CD8-positive, alpha-beta memory T cell (primary cell): Measurements from ENCODE around the gene RASGEF1C. TPM values are rescaled to one million over a fixed set of nuclear protein-coding genes. Genes with fewer than 3 reads are reported as not detected.

Experiments
- CTCF ChIA-PET: fragments of 350-600 bp; sonication (Branson Sonifier 250); formaldehyde crosslinking; loops from one replicate; lab custom pipeline; 2021; ENCODE audit warnings: antibody characterized with exemption; lab: Charles Lee
- POLR2A ChIA-PET: fragments of 350-600 bp; sonication (Branson Sonifier 250); formaldehyde crosslinking; loops from one replicate; lab custom pipeline; 2021; ENCODE audit warnings: antibody characterized with exemption; lab: Charles Lee
- DNase-seq, 5 donors: peaks; one replicate each; pipeline versions ENCODE4 v3.0.0 to v3.0.0-alpha.2; 2020 to 2022; ENCODE audit warnings: mixed read lengths in 1 of 5
- H3K27ac ChIP-seq: one replicate; pipeline ENCODE4 v1.7.0; 2013; ENCODE audit warnings: low read depth, mild to moderate bottlenecking, low read length, moderate library complexity
- H3K27me3 ChIP-seq: 2 replicates; pipeline ENCODE4 v1.7.0; 2013; ENCODE audit warnings: low read length, mild to moderate bottlenecking; ENCODE audit not compliant: insufficient read depth, poor library complexity, severe bottlenecking
- H3K36me3 ChIP-seq: 2 replicates; pipeline ENCODE4 v1.7.0; 2013; ENCODE audit warnings: mild to moderate bottlenecking, low read length, moderate library complexity; ENCODE audit not compliant: insufficient read depth
- H3K4me1 ChIP-seq: 2 replicates; pipeline ENCODE4 v1.7.0; 2013; ENCODE audit warnings: mild to moderate bottlenecking, low read length, moderate library complexity; ENCODE audit not compliant: insufficient read depth
- H3K4me3 ChIP-seq: 2 replicates; pipeline ENCODE4 v1.7.0; 2013; ENCODE audit warnings: mild to moderate bottlenecking, low read length
- H3K9me3 ChIP-seq: 2 replicates; pipeline ENCODE4 v1.7.0; 2013; ENCODE audit warnings: mild to moderate bottlenecking, low read length
- H3K27ac Mint-ChIP-seq, 8 donors: one replicate each; pipeline ENCODE4 v1.8.0; 2020 to 2021; ENCODE audit warnings: mixed read lengths in 8 of 8, mild to moderate bottlenecking in 6 of 8, inconsistent platforms in 3 of 8, moderate library complexity in 3 of 8
- H3K27me3 Mint-ChIP-seq, 2 donors: one replicate each; pipeline ENCODE4 v1.8.0; 2020 to 2021; ENCODE audit warnings: mixed read lengths in 2 of 2, mild to moderate bottlenecking in 1 of 2, moderate library complexity in 1 of 2
- H3K36me3 Mint-ChIP-seq, 3 donors: one replicate each; pipeline ENCODE4 v1.8.0; 2020 to 2021; ENCODE audit warnings: mixed read lengths in 3 of 3, inconsistent platforms in 1 of 3, mild to moderate bottlenecking in 1 of 3
- H3K4me1 Mint-ChIP-seq, 3 donors: one replicate each; pipeline ENCODE4 v1.8.0; 2020 to 2021; ENCODE audit warnings: mixed read lengths in 3 of 3, inconsistent platforms in 1 of 3, mild to moderate bottlenecking in 1 of 3
- H3K4me3 Mint-ChIP-seq, 7 donors: one replicate each; pipeline ENCODE4 v1.8.0; 2020 to 2021; ENCODE audit warnings: mixed read lengths in 7 of 7, mild to moderate bottlenecking in 6 of 7, moderate library complexity in 4 of 7, inconsistent platforms in 2 of 7
- H3K9me3 Mint-ChIP-seq, 5 donors: one replicate each; pipeline ENCODE4 v1.8.0; 2020 to 2022; ENCODE audit warnings: mixed read lengths in 5 of 5, mild to moderate bottlenecking in 3 of 5, moderate library complexity in 2 of 5, inconsistent platforms in 1 of 5
- polyA plus RNA-seq: library from polyadenylated mRNA; unstranded; fragments of 300-500 nt; fragmentation: Illumina TruSeq; gene quantifications from one replicate; pipeline ENCODE4 v1.2.3, GENCODE V29; 2021
- total RNA-seq, 2 experiments: library from RNA; stranded (reverse); gene quantifications; one replicate each; pipeline ENCODE4 v1.2.3, GENCODE V29; 2021

The RASGEF1C gene
- total and polyA plus RNA-seq, 3 experiments from 2014 or later = not detected

DNA sequence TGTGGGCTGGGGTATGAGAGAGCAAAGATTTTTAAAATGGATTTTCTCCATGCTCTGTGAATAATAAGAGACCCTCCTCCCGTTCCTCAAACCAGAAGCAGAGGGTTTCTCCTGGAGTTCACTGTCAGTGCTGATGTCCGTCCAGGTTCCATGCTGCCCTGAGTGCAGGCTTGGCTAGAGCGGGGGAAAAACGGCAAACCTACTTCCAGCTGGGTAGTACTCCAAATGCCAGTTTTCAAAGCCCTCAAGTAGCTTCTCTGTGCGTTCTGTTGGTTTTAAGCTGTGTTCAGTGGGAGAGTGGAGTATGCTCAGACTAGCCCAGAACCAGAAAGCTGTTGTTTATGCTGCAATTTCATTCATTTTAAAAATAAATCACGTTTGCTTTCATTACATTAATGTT is 40.3 kb downstream of the RASGEF1C start:
- POLR2A ChIA-PET = no interaction called here
- Mint-ChIP-seq H3K4me1 (no peaks in the 10 kb centered on the region), H3K36me3 (no peaks in the 10 kb centered on the region), H3K4me3 (no peak overlapping the region), H3K27me3 (peaks cover 9 to 26% of the 10 kb centered on the region in 2 donors), H3K27ac (no peak overlapping the region), H3K9me3 (peaks cover 0 to 9% (median 4%) of the 10 kb centered on the region in 5 donors)
- Histone ChIP-seq H3K4me1 (no peaks in the 10 kb centered on the region), H3K4me3 (no peak overlapping the region), H3K27me3 (no peaks in the 10 kb centered on the region), H3K9me3 (no peaks in the 10 kb centered on the region), H3K27ac (no peak overlapping the region), H3K36me3 (no peaks in the 10 kb centered on the region)
- no peak for DNase-seq
- CTCF ChIA-PET = no interaction called here

DNA sequence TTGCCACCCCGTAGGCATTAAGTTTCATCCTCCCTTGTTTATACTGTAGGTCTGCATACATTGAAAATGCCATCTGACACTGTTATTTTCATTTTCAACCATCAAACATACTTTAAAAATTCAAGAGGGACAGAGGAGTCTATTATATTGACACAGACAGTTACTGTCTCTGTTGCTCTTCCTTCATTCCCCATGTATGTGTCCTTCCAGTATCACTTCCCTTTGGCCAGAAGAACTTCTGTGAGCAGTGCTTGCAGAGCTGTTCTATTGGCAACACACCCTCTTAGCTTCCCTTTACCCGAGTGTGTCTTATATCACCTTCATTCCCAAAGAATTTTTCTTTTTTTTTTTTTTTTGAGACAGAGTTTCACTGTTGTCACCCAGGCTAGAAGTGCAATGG is 42.8 kb downstream of the RASGEF1C start:
- no peaks in the 10 kb centered on the region for H3K36me3 Mint-ChIP-seq
- Histone ChIP-seq H3K27ac (no peak overlapping the region), H3K36me3 (no peaks in the 10 kb centered on the region), H3K4me1 (no peaks in the 10 kb centered on the region), H3K9me3 (no peaks in the 10 kb centered on the region), H3K4me3 (no peak overlapping the region), H3K27me3 (no peaks in the 10 kb centered on the region)
- ChIA-PET POLR2A (no interaction called here), CTCF (no interaction called here)
- H3K9me3 Mint-ChIP-seq = peaks cover 0 to 9% (median 4%) of the 10 kb centered on the region in 5 donors
- no peaks in the 10 kb centered on the region for H3K4me1 Mint-ChIP-seq
- DNase-seq = no peak
- H3K27ac Mint-ChIP-seq = no peak overlapping the region
- peaks cover 9 to 25% of the 10 kb centered on the region in 2 donors for H3K27me3 Mint-ChIP-seq
- H3K4me3 Mint-ChIP-seq = no peak overlapping the region

DNA sequence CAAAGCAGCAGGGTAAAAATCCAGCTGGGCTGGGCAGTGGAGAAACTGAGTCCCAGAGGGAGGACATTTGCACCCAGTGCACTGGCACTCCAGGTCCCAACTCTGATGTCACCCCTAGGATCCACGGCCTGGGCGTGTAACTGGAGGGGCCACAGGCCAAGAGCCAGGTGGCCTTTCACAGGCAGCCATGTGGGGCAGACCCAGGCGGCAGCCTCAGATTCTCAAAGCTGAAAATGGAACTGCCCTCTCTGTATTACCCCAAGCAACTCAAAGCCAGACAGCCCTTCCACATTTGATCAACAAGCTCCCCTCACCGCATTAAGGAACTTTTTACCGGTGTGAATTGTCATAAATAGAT is 46.7 kb downstream of the RASGEF1C start:
- no peaks in the 10 kb centered on the region for H3K9me3 ChIP-seq
- H3K4me3 ChIP-seq = no peak overlapping the region
- no peaks in the 10 kb centered on the region for H3K4me1 Mint-ChIP-seq
- no peaks in the 10 kb centered on the region for H3K36me3 ChIP-seq
- ChIA-PET POLR2A (no interaction called here), CTCF (no interaction called here)
- peaks cover 3 to 16% of the 10 kb centered on the region in 2 donors for H3K27me3 Mint-ChIP-seq
- no peak for DNase-seq
- no peak overlapping the region for H3K27ac Mint-ChIP-seq
- peaks cover 0 to 9% (median 4%) of the 10 kb centered on the region in 5 donors for H3K9me3 Mint-ChIP-seq
- no peaks in the 10 kb centered on the region for H3K36me3 Mint-ChIP-seq
- no peaks in the 10 kb centered on the region for H3K27me3 ChIP-seq
- no peaks in the 10 kb centered on the region for H3K4me1 ChIP-seq
- H3K27ac ChIP-seq = no peak overlapping the region
- no peak overlapping the region for H3K4me3 Mint-ChIP-seq

DNA sequence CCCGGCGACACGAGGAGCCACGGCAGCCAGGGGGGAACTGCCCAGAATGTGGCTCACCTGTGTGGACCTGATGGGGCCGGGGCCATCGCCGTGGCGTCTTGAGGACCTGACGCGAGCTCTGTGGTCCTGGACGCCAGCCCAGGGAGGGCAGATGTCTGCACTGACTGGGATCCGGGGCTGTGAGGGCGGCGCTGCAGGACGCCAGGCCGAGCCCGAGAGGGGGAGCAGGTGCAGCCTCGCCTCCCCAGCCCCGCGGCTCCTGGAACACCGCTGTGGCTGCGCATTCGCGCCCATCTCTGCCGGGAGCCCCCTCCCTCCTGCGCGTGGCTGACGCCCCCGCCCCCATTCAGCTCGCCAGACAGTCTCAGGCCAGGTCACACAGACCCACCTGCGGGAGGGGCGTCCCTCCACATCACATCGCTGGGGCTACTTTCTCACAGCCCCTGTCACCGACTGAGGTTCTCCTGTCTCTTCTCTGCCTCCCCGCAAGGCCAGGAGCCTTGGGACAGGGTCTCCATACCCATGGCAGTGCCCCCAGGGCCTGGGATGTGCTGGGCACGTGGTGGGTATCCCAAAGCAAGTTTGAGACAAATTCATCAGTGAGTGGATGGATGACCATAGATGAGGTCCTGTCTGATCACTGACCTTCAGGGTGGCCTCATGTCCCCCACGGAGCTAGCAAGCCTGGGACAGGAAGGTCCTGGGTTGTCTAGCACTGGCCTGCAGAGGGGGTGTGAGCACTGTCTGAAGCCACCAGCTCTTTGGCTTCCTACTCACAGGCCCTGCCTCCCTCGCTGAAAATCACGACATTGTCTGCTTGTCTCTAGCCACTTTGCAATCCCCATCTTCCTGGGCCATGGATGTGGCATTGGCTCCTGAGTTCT is 47.3 kb downstream of the RASGEF1C start:
- H3K27ac ChIP-seq = no peak overlapping the region
- Mint-ChIP-seq H3K27me3 (peaks cover 3 to 14% of the 10 kb centered on the region in 2 donors), H3K27ac (no peak overlapping the region), H3K4me1 (no peaks in the 10 kb centered on the region), H3K36me3 (no peaks in the 10 kb centered on the region), H3K4me3 (no peak overlapping the region), H3K9me3 (peaks cover 0 to 9% (median 4%) of the 10 kb centered on the region in 5 donors)
- no peaks in the 10 kb centered on the region for H3K27me3 ChIP-seq
- H3K4me3 ChIP-seq = no peak overlapping the region
- DNase-seq = no peak
- H3K36me3 ChIP-seq = no peaks in the 10 kb centered on the region
- no peaks in the 10 kb centered on the region for H3K9me3 ChIP-seq
- POLR2A ChIA-PET = no interaction called here
- H3K4me1 ChIP-seq = no peaks in the 10 kb centered on the region
- CTCF ChIA-PET = no interaction called here

- H3K4me3 Mint-ChIP-seq = no peak overlapping the region
- no peaks in the 10 kb centered on the region for H3K4me1 Mint-ChIP-seq
- H3K9me3 Mint-ChIP-seq = peaks cover 0 to 9% (median 4%) of the 10 kb centered on the region in 5 donors
- Histone ChIP-seq H3K9me3 (no peaks in the 10 kb centered on the region), H3K27me3 (no peaks in the 10 kb centered on the region), H3K27ac (no peak overlapping the region), H3K36me3 (no peaks in the 10 kb centered on the region), H3K4me3 (no peak overlapping the region), H3K4me1 (no peaks in the 10 kb centered on the region)
- POLR2A ChIA-PET = no interaction called here
- no peak overlapping the region for H3K27ac Mint-ChIP-seq
- H3K36me3 Mint-ChIP-seq = no peaks in the 10 kb centered on the region
- CTCF ChIA-PET = no interaction called here
- DNase-seq = no peak
- H3K27me3 Mint-ChIP-seq = peaks cover 5 to 16% of the 10 kb centered on the region in 2 donors
Observed at GRCh38 chr5:180160789-180161188, 48.2 kb downstream of the RASGEF1C start.

GRCh38 chr5:180160215-180160614 is 48.8 kb downstream of the RASGEF1C start:
- Histone ChIP-seq H3K27me3 (no peaks in the 10 kb centered on the region), H3K4me3 (no peak overlapping the region), H3K9me3 (no peaks in the 10 kb centered on the region), H3K4me1 (no peaks in the 10 kb centered on the region), H3K27ac (no peak overlapping the region), H3K36me3 (no peaks in the 10 kb centered on the region)
- no peak overlapping the region for H3K4me3 Mint-ChIP-seq
- DNase-seq = no peak
- H3K9me3 Mint-ChIP-seq = peaks cover 0 to 9% (median 4%) of the 10 kb centered on the region in 5 donors
- H3K27me3 Mint-ChIP-seq = peaks cover 5 to 21% of the 10 kb centered on the region in 2 donors
- no peak overlapping the region for H3K27ac Mint-ChIP-seq
- no peaks in the 10 kb centered on the region for H3K36me3 Mint-ChIP-seq
- CTCF ChIA-PET = no interaction called here
- no peaks in the 10 kb centered on the region for H3K4me1 Mint-ChIP-seq
- POLR2A ChIA-PET = no interaction called here

GRCh38 chr5:180159756-180160155 is 49.3 kb downstream of the RASGEF1C start:
- DNase-seq = no peak
- no peak overlapping the region for H3K4me3 ChIP-seq
- no peaks in the 10 kb centered on the region for H3K9me3 ChIP-seq
- Mint-ChIP-seq H3K36me3 (no peaks in the 10 kb centered on the region), H3K27me3 (peaks cover 5 to 21% of the 10 kb centered on the region in 2 donors), H3K27ac (no peak overlapping the region), H3K4me1 (no peaks in the 10 kb centered on the region), H3K9me3 (peaks cover 0 to 7% (median 1%) of the 10 kb centered on the region in 5 donors), H3K4me3 (no peak overlapping the region)
- ChIA-PET POLR2A (no interaction called here), CTCF (no interaction called here)
- H3K27ac ChIP-seq = no peak overlapping the region
- no peaks in the 10 kb centered on the region for H3K4me1 ChIP-seq
- H3K27me3 ChIP-seq = no peaks in the 10 kb centered on the region
- no peaks in the 10 kb centered on the region for H3K36me3 ChIP-seq

- peaks cover 0 to 5% (median under 1%) of the 10 kb centered on the region in 5 donors for H3K9me3 Mint-ChIP-seq
- no peaks in the 10 kb centered on the region for H3K36me3 Mint-ChIP-seq
- H3K27me3 Mint-ChIP-seq = peaks cover 5 to 21% of the 10 kb centered on the region in 2 donors
- no peak overlapping the region for H3K27ac Mint-ChIP-seq
- Histone ChIP-seq H3K9me3 (no peaks in the 10 kb centered on the region), H3K4me3 (no peak overlapping the region), H3K4me1 (no peaks in the 10 kb centered on the region), H3K27ac (no peak overlapping the region), H3K36me3 (no peaks in the 10 kb centered on the region), H3K27me3 (no peaks in the 10 kb centered on the region)
- no peaks in the 10 kb centered on the region for H3K4me1 Mint-ChIP-seq
- ChIA-PET CTCF (no interaction called here), POLR2A (no interaction called here)
- no peak overlapping the region for H3K4me3 Mint-ChIP-seq
- DNase-seq = no peak
Observed at GRCh38 chr5:180157866-180158265, 51.1 kb downstream of the RASGEF1C start.
